ENCODE results near the gene L3MBTL1.
A peak's percentile ranks its signal among the peaks of the same experiment; 100 is the strongest.

Gene L3MBTL1

DNA sequence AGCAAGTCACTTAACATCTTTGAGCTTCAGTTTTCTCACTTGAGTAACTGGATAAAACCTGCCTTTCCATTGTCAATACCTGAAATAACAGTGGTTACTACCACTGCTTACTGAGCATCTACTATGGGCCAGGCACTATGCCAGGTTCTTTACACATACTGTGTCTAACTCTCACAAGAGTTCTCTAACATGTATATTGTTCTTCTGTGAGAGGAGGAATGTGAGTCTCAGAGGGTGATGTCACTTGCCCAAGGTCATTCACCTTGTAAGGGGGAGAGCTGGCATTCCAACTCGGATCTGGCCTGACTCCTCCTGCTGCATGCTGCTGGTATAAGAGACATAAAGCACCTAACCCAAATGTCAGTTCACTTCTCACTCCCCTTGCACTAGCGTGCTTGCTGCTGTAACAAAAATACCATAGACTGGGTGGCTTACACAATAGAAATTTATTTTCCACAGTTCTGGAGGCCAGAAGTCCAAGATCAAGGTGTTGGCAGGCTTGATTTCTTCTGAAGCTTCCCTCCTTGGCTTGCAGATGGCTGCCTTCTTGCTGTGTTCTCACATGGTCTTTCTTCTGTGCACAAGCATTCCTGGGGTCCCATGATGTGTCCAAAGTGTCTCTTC lies 29.4 kb downstream of the L3MBTL1 start:
- DNase-seq, result no peak

DNA sequence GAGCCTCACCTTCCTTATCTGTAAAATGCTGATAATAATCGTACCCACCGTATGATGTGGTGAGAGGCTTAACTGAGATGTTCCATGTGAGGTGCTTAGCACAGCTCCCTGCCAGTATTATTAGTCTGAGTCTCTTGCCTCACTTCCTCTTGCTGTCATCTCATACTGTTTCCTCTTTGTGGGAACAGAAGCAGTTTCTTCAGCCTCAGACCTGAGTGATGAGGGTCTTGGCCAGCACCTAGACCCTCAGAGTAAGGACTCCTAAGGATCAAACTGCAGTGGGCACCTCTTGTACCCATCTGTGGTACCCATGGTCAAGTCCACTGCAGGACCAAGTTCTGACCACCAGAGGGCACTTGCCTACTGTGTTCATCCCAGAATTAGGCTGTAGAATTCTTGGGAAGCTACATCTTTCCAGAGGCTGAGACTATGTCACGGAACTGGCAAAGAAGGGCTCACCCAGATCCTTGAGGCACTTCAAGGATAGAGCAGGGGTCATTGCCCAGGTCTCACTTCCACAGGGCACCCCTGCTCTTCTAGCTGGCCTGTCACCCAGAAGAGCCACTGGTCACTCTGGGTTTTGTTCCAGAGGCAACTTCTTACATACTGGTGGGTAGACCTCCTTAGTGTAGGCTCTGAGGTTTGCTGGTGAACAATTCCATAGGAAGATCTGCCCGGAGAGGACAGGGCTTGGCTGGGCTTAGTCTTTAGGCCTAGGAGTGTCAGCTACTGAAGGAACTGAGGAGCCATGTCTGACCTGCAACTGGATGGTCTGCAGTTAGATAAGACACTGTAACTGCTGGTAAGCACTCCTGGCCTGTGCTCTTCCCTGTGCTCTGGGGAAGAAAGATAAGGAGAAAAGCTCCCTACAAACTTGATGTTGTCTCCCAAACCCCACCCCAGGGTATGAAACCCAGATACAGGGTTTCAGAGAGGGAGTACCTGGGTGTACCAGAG lies 30.7 kb downstream of the L3MBTL1 start:
- DNase-seq, result peak in 1 of 2 experiments; percentile 32

DNA sequence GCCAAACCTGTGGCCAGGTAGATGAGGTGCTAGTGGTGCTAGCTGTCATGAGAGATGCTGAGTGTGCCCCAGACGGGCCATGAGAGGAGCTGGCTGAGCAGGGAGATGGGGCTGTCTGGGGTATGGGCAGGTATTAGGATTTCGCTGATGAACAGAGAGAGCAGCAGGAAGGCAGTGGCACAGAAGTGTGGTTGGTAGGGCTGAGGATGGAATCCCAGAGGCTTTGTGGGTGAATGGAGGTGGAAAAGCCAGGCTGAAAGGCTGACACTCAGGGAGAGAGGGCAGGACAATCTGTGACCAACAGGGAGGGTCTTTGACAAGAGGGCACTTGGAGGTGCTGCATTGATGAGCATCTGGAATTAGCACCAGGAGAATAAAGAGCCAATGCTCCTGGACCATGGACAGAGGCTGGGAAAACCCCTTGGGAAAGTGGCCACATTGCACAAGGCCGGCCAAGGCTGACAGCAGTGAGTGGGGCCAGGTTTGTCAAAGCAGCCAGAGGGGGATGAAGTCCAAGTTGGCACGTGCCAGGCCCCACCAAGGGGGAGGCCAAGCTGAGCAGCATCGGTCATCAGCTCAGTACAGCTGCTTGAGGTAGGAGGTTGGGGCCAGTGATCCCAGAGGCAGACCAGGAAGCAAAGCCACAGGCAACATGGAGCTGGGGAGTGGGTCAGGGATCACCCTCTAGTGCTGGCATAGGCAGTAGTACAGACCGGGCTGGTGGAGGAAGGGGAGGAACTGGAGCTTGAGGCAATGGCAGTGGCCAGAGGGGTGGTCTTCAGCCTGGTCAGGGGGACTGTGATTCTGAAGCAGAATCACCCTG lies 31.6 kb downstream of the L3MBTL1 start:
- DNase-seq, result no peak

DNA sequence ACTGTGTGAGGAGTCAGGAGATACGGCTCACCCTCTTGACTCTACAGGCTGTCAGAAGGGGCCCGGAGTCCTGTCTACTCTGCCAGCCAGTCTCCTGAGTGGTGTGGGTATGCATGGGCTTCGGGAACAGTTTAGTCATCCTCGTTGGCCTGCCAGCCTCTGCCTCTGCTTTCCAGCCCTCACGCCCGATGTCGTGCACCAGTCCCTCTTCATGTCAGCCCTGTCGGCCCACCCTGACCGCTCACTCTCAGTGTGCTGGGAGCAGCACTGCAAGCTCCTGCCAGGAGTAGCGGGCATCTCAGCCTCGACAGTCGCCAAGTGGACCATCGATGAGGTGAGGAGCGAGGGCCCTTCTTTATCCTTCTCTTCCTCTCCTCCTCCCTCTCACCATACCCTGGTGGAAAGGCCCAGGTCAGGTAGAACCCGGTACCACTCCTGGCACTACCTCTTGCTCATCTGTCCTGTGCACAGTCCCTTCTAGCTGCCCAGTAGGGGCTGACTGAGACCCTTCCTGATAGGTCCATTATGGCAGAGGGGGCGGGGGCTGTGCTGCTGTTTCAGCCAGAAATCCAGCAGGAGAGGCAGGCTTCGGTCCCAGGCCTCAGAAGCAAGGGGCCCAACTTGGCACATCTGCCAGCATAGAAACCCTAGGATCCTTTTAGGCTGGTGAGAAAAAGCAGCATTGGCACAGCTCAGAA lies 32.6 kb downstream of the L3MBTL1 start:
- DNase-seq, result no peak

DNA sequence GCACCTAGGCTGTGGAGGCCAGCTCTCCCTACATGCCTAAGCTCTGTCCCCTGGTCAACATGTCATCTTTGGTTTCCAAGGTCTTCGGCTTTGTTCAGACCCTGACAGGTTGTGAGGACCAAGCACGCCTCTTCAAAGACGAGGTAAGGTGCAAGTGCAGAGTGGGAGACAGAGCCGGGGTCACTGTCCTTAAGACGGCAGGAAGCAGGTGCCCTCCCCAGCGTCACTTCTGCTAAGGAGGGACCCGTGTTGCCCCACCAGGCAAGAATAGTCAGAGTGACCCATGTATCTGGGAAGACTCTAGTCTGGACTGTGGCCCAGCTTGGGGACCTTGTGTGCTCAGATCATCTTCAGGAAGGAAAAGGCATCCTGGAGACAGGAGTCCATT lies 33.2 kb downstream of the L3MBTL1 start:
- no peak for DNase-seq

DNA sequence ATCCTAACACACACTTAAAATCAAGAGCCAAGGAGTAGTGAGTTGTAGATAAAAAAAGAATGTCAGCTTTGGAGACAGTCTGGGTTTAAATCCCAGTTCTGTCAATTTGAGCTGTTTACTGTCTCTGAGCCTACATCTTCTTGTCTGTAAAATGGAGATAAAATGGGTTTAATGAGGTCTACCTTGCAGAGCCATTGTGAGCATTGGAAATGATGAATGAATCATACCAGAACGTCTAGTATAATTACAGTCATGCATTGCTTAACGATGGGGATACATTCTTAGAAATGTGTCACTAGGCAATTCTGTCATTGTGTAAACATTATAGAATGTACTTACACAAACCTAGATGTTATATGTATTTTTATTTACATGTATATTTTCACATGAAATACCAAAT lies 33.7 kb downstream of the L3MBTL1 start:
- DNase-seq, result no peak

DNA sequence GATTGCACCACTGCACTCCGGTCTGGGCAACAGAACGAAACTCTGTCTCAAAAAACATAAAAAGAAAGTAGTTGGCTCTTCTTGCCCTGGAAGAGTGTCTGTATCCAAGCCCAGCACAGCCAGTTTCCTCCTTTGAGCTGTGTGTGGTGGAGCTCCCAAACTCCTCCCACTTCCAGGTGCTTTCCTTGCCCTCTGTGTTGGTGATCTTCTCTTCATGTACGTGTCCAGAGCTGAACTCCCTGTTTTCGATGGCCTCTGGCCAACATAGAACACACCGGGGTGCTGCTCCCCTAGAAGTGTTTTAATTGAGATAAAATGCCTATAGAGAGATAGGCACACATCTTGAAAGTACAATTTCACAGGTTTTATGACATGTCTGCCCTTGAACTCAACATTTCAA lies 34.7 kb downstream of the L3MBTL1 start:
- DNase-seq, result no peak

DNA sequence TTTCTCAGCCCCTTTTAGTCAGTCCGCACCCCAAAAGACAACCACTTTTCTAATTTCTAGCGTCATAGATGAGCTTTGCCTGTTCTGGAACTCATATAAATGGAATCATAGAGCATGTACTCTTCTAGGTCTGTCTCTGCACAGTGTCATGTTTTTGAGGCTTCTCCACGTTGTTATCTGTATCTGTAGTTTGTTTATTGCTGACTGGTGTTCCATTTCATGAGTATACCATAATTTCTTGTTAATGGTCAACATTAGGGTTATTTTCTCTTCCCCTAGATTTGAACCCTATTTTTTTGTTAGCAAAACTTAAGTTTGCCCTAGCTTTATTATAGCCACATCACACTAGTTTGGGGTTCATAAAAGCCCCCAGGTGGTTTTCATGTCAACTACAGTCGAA lies 35.2 kb downstream of the L3MBTL1 start:
- no peak for DNase-seq

DNA sequence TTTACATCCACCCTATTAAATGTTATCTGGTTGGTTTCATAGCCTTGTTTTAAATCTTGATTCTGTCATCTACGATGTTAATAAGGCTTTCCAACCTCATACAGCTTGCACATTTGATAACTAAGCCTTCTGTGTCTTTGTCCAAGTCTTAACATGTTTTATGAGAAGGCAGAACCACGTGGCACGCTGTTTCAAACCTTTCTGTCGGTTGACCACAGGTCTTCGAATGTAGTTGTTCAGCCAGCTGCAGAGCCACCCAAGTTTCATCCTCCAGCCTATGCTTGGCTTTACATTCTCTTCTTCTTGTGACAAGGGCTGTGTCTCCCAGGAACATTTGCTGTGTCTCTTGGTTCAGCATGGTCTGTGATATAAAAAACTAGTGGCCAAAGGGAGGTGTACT lies 35.6 kb downstream of the L3MBTL1 start:
- DNase-seq, result no peak

DNA sequence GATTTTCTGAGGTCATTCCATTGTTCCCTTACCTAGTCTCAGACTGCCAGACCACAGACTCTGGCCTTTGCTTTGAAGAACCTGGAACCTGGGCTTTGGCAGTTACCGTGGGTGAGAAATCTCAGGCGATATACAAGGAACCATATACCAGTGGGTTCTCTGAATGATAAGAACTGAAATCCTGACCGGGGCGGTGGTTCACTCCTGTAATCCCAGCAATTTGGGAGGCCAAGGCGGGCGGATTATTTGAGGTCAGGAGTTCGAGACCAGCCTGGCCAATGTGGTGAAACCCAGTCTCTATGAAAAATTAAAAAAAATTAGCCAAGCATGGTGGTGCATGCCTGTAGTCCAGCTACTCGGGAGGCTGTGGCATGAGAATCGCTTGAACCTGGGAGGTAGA lies 37.0 kb downstream of the L3MBTL1 start:
- DNase-seq, result no peak

DNA sequence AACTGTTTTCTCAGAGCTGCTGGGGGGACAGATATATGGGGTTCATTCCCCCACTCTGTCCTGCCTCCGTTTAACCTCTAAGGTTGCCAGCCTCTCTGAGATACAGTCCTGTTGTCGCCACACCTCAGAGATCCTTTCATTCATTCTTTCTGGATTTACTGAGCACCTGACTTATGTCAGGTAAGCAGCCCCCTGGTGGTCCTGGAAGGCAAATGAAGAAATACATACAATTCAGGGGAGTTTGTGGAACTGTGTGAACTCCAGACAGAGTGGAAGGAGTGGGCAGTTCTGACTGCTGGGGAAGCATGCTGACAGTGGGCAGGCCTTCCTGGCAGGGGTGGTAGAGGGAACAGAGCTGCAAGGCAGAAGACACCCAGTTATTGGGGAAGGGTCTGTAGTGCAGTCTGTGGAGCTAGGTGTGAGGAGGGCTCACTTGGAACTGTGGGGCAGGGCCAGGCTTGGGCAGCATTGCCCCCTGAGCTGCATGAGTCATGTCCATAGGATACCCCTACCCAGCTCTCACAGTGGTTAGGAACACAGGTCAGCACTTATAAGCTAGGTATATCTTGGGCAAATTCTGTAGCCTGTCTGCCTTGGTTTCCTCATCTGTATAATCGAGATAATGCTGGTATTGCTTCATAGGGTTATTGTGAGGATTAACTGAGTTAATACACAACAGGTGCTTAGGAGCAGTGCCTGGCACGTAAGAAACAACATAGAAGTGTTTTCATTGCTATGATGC lies 38.5 kb downstream of the L3MBTL1 start:
- DNase-seq, result no peak

DNA sequence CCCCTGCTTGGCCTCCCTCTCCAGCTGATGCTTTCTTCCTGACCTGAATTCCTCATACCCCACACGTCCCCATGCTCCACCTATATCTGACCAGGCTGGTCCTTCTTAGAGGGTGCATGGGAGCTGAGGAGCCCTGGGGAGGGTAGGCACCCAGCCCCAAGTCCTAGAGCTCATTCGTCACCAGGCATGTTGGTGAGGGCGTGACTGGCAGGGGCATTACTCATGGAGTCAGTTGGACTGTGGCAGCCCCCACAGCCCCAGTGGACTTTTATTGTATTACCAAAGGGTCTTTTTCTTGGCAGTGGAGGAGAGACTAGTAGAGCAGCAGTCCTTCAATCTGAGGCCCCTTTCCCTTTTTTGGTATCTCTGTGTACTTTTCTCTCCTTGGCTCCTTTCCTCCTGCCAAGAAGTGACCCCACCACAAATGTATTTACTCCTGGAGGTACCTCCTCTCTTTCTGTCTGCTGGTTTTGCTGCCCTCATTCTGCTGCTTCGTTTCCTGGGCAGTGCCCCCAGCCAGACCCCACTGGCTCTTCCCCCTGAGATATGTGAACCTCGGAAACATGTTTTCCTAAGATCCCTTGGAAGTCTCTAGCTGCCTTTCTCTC lies 40.9 kb downstream of the L3MBTL1 start:
- no peak for DNase-seq

DNA sequence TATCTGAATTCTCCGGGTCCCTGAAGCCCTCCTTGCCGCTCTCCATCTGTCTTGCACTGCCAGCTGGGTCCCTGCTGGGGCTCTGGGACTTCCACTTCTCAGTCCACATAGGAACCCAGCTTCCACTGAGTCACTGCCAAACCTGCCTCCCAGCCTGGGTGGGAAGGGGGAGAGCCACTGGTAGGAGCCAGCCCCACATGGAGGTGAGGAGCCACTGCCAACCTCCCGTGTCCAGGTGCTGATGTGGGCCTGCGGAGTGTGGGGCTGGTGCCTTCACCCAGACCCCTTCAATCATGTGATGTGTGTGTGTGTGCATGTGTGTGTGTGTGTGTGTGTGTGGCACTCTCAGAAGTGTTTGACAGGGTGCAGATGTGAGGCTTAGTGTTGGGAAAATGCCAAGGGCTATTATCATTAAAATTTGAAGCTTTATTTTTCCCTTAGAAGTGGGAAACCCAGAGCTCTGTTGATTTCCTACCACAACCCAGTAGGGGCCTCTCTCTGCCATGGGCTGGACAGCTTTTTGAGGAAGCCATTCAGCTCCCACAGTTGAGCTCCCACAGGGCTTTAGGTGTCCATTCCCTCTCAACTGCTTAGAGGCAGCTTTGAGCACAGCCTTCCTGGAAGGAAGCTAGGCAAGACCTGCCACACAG lies 42.0 kb downstream of the L3MBTL1 start:
- DNase-seq, result no peak

DNA sequence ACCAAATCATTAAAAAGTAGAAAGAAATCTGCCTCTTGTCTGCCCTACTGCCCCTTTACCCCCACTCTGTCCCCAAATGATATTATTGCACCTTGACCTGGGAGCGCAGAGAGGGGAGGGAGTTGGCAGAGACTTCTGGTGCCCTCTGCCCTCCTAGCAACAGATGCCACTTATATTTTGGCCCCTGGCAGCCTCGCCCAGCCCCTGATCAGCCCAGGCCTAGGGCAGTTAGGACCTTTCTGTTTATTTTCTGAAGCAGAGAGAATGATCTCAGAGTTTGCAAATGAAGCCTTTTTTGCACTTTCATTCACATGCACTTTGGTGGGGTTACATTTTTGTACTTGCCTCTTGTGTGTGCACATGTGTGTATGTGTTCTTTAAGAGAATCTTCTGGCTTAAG lies 43.0 kb downstream of the L3MBTL1 start:
- no peak for DNase-seq

DNA sequence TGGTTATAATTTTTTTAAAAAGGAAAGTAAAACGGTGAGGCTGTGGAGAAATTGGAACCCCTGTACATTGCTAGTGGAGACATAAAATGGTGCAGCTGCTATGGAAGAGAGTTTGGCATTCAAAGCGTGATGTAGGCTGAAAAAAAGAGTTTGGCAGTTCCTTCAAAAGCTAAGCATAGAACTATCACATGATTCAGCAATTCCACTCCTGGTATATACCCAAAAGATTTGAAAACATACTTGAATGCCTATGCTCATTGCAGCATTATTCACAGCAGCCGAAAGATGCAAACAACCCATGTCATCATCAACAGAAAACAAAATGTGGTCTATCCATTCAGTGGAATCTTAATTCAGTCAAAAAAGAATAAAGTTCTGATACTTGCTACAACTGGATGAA lies 46.9 kb downstream of the L3MBTL1 start:
- no peak for DNase-seq

DNA sequence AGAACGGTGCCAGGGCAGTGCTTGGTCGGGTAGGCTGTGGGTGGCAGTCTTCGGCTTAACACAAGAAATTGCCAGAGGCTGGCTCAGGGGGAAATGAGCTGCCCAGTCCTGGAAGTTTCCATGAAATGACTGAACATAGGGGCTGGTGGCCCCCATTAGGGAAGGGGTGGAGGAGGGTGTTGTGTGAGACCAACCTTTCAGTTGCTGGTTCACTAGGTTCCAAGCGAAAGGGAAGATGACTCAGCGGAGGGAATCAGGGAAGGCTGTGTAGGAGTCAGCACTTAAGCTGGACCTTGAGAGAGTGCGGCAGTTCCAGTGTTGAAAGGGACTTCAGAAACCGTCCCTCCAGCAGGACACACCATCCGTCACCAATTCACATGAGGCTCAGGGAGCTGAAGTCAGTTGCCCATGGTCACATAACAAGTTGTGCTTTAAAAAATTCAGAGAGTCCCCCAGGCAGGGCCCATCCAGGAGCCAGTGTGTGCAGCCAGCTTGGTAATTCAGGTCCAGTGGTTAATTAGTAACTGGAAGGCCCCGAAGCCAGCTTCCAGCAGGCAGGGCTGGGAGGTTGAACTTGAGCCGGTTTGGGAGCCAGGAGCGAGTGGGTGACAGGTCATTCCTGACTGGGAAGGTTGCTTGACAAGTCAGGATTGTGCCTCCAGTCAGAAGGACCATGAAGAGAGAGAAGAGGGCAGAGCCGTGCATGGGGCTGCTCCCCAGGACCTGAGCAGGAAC lies 51.1 kb downstream of the L3MBTL1 start, which contains the start of gene SGK2:
TSS of gene SGK2 (plus strand) at position 616 of the 735 bp plus-strand sequence. CDS start 7,469 bp downstream, outside the sequence.
- no peak for DNase-seq

DNA sequence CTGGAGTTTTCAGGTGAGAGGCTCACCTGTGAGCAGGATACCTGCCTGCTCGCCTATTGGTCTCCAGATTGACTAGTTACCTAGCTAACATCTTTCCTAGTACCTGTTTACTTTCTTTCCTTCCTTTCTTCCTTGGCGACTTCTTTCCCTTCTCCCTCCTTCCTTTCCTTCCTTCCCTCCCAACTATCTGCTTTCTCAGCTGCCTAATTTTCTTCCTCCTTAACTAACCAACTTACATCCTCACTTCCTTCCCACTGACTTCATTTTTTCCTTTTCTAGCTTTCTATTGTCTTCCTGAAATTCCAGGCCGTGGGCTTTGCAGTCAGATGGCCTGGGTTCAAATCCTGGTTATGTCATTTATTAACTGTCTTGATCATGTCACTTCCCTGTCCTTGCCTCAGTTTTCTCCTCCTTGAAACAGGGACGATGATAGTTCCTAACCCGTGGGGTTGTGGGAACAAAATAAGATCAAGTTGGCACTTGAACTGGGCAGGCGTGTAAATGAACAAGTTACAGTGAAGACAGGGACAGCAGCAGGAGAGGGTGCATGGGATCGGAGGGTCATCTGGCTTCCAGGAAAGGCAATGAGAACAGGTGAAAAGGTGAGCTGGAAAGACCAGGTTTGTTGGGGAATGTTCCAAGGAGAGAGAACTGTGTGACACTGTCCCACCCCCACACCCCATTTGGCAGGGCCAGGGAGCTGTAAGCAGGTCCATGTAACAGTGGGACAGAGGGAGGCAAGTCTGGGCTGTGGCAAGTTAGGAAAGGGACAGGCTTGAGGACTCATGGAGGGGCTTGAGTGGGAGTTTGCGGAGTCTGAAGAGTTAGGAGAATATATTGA lies 51.9 kb downstream of the L3MBTL1 start:
- DNase-seq, result no peak

DNA sequence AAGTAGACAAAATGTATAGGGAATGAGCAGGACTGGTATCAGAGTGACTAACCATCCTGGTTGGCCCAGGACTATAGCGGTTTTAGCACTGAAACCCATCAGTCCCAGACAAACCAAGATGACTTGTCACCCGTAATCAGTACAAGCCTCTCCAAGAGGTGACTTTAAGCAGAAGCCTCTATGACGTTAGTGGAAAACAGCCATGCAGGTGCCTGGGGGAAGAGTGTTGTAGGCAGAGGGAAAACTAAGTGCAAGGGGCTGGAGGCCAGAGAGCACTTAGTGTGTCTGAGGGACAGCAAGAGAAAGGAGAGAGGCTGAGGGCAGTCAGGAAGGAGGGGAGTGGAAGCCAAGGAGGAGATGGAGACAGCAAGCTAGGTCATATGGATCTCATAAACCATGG lies 53.5 kb downstream of the L3MBTL1 start:
- DNase-seq, result no peak

DNA sequence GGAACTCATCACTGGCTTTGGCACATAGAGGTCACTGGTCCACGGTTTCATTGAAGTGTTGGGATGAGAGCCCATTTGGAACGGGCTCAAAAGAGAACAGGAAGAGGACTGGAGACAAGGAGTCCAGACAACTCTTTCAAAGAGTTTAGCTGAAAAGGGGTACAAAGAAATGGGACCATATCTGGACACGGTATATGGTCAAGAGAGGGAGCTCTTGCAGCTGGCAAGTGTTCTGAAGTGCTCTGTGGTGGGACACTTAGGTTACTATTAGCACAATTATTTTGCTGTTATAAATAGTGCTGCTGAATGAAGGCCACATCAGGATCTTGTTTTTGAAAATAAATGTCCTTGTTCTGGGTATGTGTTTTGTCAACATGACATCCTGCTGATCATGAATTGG lies 55.9 kb downstream of the L3MBTL1 start:
- DNase-seq, result no peak

Data from NCI-H187 (cell line).